Measurements from ENCODE around the gene IGSF5.

DNA sequence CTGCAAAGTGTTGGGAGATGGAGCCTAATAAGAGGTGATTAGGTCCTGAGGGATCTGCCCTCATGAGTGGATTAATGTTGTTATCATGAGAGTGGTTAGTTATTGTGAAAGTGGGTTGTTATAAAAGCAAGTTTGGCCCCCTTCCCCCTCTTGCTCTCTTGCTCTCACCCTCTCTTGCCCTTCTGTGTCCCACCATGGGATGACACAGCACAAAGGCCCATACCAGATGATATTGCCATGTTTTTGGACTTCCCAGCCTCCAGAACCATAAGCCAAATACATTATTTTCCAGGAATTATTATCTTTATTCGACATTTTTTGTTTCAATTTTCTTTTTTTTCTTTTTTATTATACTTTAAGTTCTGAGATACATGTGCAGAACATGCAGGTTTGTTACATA, 41.4 kb upstream of the IGSF5 start:
- TF ChIP-seq, protein P1, sequence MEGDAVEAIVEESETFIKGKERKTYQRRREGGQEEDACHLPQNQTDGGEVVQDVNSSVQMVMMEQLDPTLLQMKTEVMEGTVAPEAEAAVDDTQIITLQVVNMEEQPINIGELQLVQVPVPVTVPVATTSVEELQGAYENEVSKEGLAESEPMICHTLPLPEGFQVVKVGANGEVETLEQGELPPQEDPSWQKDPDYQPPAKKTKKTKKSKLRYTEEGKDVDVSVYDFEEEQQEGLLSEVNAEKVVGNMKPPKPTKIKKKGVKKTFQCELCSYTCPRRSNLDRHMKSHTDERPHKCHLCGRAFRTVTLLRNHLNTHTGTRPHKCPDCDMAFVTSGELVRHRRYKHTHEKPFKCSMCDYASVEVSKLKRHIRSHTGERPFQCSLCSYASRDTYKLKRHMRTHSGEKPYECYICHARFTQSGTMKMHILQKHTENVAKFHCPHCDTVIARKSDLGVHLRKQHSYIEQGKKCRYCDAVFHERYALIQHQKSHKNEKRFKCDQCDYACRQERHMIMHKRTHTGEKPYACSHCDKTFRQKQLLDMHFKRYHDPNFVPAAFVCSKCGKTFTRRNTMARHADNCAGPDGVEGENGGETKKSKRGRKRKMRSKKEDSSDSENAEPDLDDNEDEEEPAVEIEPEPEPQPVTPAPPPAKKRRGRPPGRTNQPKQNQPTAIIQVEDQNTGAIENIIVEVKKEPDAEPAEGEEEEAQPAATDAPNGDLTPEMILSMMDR (IDR thresholded peaks at IDR 0.05), result no peak
- TF ChIP-seq POLR2A (IDR thresholded peaks at IDR 0.05), result no peak
